ENCODE results near the gene PIGU. TPM values are rescaled to one million over a fixed set of nuclear protein-coding genes. Genes with fewer than 3 reads are reported as not detected.
"Not testable (repeated sequence)": the region's sequence is repeated elsewhere in the genome, so short reads cannot be mapped to it uniquely, and the experiment has no call there.

The PIGU gene
- 33.5 TPM for total RNA-seq

- DNase-seq (ENCODE audit: low spot score) = peak; percentile 96
Measured at GRCh38 chr20:34676642-34677373, at the start of gene PIGU. PIGU (minus strand) TSS chr20:34677092; CDS start chr20:34677085, 7 bp downstream.

GRCh38 chr20:34724172-34724571, 47.3 kb upstream of the PIGU start:
- no peak for DNase-seq (ENCODE audit: low spot score)

DNA sequence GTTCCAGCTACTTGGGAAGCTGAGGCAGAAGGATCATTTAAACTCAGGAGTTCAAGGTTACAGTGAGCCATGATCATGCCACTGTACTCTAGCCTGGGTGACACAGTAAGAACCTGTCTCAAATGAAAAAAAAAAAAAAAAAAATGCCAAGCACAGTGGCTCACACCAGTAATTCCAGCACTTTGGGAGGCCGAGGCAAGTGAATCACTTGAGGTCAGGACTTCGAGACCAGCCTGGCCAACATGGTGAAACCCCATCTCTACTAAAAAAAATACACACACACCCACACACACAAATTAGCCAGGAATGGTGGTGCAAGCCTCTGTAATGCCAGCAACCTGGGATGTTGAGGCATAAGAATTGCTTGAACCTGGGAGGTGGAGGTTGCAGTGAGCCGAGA, 45.7 kb upstream of the PIGU start:
- DNase-seq (ENCODE audit: low spot score) = not testable (repeated sequence)

DNA sequence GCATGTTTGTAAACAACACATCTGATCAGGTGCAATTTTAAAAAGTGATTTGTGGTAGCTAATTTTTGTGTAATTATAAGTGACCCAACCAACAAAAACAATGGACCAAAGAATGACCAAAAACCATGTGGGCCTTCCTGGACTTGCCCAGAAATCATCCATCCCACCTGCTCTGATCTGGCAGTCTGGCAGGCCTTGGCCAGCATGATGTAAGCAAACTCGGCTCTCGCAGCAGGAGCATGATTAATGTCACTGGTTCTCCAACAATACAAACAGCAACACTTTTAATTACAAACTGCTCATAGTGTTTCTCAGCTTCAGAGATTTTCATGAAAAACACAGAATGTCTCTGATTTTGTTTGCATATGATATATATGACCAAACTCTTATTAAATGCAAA, 43.4 kb upstream of the PIGU start:
- DNase-seq (ENCODE audit: low spot score) = no peak

DNA sequence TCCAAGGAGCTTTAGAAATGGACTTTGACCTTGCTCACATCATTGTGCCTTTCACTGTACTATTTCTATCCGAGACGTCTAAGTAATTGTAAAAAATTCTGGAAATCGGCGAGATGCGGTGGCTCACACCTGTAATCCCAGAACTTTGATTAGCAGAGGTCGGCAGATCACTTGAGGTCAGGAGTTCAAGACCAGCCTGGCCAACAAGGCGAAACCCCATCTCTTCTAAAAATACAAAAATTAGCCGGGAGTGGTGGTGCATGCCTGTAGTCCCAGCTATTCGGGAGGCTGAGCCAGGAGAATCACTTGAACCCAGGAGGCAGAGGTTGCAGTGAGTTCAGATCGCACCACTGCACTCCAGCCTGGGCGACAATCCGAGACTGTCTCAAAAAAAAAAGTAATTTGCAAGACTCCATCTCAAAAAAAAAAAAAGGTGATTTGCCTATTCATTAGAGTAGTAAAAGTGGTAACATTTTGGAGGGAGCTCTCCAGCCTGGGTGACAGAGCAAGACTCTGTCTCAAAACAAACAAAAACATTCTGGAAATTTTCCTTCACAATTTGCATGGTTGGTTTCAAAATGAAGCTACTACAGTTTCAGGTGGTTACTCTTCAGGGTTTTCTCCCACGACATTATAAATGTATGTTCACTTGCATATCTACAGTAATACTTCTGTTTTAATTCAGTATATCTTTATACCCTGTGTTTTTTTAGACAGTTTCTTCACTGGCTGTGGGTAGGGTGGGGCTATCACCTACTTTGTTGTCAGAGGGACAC, 42.5 kb upstream of the PIGU start:
- DNase-seq (ENCODE audit: low spot score) = not testable (repeated sequence)

GRCh38 chr20:34717230-34718095, 40.6 kb upstream of the PIGU start:
- no peak for DNase-seq (ENCODE audit: low spot score)

- no peak for DNase-seq (ENCODE audit: low spot score)
Measured at GRCh38 chr20:34716921-34717229, 40.0 kb upstream of the PIGU start.

- no peak for DNase-seq (ENCODE audit: low spot score)
Measured at GRCh38 chr20:34715384-34715783, 38.5 kb upstream of the PIGU start.

- not testable (repeated sequence) for DNase-seq (ENCODE audit: low spot score)
Measured at GRCh38 chr20:34713944-34714515, 37.1 kb upstream of the PIGU start.

GRCh38 chr20:34713194-34713943, 36.5 kb upstream of the PIGU start:
- no peak for DNase-seq (ENCODE audit: low spot score)

DNA sequence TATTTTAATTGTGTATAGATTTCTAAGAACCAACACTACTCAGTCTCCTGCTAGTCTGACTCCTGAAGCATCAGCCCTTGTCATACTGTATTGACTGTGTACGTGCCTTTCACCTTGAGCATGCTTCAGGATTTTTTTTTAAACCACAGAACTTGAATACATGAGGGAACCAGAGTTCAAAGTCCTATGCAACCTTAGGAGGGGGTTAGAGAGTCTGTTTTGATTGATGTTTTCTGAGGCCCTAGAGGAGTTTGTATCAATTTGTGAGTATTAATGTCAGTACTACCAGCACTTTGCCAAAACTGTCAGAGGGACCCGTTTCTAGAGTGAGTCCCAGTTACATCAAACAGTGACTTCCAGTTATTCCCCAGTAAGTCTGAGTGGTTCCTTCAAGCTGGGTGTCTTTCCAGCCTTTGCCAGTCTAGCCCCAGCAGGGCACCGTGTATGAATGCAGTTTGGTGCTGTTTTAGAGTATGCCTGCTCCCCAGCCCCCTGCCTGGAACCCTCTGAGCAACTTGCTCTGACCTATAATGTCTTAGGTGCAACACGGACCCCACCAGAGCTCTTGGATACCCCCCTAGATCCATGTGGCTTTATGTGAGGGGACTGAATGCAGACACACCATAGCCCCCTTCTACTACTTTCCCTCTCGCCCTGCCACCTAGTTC, 35.8 kb upstream of the PIGU start:
- DNase-seq (ENCODE audit: low spot score) = no peak

- DNase-seq (ENCODE audit: low spot score) = no peak
Measured at GRCh38 chr20:34711813-34712430, 35.0 kb upstream of the PIGU start.

DNA sequence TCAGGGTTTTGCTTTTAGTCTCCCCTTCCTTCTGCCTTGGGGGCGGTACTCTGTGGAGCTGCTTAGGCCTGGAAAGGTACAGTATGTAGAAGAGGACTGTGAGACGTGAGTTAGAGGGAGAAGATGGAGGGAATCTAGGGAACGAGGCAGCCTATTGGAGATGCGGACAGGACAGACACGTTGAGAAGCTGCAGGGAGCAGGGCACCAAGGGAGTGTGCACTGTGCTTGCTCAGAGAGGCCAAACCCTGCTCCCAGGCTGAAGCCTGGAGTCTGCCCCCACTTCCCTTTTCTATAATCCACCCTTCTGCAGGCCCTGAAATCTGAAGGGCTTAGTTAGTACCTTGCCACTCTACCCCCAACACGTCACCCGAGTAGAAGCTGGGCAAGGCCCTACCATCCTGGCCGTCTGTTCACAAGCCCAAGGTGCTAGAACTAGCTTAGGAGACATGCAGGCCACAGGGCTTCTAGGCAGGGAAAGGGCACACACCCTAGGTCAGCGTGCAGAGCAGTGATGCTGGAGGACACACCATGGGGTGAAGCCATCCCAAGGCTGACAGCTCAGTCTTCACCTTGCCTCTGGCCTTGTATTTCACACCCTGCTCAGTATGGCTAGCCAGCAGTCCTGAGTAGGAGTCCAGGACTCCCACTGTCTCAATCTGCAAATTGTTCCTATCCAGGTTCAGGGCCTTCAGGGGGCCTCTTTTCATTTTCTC, 34.1 kb upstream of the PIGU start:
- no peak for DNase-seq (ENCODE audit: low spot score)

GRCh38 chr20:34710568-34710839, 33.6 kb upstream of the PIGU start:
- no peak for DNase-seq (ENCODE audit: low spot score)

DNA sequence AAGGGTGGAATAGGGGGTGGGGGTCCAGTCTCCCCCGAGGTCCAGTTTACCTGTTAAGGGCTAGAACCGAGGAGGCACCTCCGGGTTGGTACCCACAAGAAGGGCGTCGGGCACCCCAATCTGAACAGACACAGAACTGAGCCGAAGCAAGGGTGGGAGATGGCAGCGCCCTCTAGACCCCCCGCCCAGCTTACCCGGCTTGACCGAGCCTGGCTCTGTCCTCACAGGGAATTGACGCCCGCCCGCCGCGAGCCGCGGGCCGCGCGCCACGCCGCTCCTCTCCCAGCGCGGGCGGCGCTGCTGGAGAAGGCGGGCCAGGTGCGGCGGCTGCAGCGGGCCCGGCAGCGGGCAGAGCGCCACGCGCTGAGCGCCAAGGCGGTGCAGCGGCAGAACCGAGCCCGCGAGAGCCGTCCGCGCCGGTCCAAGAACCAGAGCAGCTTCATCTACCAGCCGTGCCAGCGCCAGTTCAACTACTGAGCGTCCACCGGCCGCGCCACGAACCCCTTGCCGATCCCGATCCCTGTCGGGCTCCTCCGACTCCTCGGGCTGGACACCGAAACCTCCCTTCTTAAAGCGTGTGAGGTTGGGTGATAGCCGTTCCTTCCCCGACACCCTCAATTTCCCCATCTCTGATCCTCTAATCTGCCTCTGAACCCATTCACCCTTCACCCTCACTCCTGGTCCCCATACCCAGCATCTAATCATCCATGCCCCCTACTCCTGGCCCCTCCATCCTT, 33.1 kb upstream of the PIGU start:
- no peak for DNase-seq (ENCODE audit: low spot score)

- peak; percentile 87 for DNase-seq (ENCODE audit: low spot score)
Measured at GRCh38 chr20:34709044-34709830, 32.3 kb upstream of the PIGU start.

DNA sequence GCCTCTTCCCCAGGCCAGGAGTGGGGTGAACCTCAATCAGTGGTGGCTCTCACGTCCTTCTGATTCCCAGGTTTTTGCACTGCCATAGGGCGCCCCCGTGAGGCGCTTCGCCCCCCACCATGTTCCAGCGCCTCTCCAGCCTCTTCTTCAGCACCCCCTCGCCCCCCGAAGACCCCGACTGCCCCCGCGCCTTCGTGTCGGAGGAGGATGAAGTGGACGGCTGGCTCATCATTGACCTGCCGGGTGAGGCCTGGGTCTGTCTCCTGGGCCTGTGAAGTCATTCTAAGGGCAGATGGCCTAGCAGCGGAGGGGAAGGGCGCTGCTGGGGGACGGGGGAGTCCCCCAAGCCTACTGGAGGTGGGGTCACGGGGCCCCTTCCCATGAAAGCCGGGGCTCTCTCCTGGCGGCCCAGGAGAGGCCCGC, 31.7 kb upstream of the PIGU start:
- peak; percentile 68 for DNase-seq (ENCODE audit: low spot score)

Measured in ureter (tissue), 1 donor.